HG02798 (cell line): Measurements from ENCODE around the gene PLCH1.

Experiments used
- ATAC-seq: cut with Tn5 transposase; IDR thresholded peaks from one replicate; pipeline ENCODE4 v1.9.1; 2021; ENCODE audit warnings: mild to moderate bottlenecking; ENCODE audit not compliant: unreplicated experiment, poor library complexity

The PLCH1 gene

DNA sequence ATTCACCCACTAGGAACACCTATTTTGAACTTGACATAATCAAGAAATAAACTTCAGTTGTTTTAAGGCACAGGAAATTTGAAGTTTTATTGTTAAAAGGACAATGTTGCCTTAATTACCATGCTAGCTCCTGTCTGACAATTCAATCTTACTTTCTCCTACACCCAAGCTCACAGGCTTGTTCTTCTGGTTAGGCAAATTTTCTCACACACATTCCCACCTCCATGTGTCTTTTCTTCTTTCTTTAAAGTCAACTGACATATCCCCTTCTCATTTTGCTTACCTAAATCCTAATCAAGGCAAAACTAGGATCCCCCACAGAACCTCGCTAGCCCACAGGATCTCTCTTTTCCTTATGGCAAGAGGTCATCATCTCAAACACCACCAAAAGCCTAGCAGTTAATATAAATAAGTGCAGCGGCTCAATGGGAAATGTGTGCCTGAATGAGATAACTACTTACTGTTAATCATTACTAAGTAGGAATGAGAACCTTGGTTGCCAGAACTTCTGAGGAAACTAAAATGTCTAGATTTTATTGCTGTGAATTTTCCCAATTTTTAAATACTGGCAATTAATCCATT, 189.3 kb downstream of the PLCH1 start:
- ATAC-seq, result peak; percentile 10

DNA sequence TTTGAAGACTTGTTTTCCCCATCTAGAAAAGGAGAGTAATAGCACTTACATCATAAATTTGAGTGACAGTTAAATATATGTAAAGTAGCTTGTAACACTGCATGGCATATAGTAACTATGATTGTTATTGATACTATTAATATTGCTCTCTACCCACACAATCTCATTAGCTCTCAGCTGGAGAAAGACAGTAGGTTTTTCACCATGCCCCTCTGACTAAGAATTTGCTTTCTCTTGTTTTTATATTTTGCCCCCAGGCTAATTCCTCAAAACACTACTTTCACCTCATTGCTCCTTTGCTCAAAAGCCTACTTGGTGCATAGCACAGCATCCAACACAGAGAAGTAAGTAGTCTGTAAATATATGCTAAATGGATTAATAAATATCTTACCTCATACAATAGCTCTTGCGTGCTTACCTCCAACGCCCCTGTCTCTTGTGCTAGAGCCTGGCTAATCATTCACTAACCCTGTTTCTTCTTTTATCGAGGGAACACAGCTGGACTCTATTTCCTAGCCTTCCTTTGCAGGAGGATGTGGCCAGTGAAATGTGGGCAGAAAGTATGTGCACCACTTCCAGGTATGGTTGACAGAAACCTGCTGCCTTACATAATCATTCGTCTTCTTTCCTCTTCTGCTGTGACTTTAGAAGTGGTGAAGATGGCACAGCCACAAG, 190.0 kb downstream of the PLCH1 start:
- peak; percentile 81 for ATAC-seq

DNA sequence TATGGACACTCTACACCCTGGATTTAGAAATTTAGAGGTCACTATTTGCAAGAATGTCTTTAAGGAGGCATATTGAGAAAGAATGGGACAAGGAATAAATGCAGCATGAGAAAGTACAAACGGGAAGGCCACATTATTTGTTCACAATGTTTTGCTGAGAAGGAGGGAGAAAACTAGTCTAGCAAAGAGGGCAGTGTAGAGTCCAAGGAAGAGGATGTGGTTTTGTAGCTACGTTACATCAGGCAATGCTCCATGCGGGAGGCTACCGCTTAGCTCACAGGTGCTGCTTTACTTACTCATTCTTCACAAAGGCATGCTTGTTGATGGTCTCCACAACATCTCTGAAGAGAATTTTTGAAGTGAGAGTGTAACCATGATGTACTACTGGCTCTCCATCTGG, 191.1 kb downstream of the PLCH1 start:
- ATAC-seq, result peak; percentile 23

DNA sequence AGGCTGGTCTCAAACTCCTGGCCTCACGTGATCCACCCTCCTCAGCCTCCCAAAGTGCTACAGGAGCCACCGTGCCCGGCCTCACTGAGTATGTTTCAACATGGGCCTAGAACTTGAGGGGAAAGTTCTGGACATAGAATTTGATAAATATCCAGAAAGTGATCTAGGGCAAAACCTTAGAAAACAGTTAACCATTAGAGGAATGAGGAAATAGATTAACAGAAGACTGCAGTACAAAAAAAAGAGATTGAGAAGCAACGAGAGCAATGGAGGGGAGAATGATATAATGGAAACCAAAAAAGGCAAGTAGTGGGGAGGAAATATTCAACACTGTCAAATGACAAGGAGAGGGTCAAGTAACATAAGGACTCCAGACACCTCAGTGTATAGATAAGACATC, 191.5 kb downstream of the PLCH1 start:
- ATAC-seq, result no peak

DNA sequence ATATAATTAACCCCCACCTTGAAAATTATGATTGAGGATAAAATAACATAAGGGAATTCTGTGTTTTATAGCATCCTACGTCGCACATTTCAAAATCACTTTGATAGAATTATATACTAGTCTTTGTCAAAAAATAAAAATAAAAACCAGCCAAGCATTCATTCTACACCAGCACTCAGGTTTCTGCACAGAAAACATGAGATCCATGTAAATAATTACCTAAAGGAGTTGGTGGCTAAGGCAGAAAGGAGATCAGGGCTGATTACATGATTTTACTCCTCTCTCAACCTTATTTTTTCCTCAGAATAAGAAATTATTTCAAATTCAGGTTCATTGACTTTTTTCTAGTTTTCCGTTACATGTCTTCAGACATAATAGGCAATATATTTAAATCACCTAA, 194.5 kb downstream of the PLCH1 start:
- ATAC-seq, result no peak

DNA sequence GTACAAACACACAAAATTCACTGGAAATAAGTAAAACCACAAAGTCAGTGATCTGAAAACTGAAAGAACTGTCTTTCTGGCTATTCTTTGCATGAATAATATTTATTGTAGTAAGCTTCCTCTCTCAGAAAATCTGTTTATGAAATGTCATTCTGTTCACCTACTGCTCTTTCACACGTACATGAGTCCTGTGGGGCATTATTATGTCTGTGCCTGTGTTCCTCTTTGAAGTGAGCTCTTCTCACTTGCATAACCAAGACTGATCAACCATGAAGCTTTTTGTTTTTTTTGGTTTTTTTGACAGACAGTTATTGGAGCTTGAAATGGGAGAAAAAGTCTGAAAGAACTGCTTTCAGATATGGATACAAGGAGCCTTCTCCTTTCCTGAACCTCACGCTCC, 195.8 kb downstream of the PLCH1 start:
- ATAC-seq, result peak; percentile 75

DNA sequence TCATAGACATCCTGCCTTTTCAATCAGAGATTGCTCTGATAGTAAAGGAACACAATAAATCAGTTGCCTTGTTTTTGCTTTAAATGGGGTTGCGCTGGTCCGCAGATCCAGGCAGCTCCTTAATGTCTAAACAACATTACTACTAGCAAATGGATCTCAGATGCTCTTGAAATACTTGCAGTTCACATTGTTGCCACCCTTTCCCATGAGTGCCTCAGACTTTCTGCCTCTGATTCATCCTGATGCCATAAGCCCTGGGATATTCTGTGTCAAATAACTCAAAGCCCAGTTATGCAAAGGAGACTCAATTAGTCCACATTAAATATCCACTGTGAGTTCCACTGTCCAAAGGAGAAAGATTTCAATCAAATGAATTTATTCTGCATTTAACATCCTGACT, 196.7 kb downstream of the PLCH1 start:
- no peak for ATAC-seq

DNA sequence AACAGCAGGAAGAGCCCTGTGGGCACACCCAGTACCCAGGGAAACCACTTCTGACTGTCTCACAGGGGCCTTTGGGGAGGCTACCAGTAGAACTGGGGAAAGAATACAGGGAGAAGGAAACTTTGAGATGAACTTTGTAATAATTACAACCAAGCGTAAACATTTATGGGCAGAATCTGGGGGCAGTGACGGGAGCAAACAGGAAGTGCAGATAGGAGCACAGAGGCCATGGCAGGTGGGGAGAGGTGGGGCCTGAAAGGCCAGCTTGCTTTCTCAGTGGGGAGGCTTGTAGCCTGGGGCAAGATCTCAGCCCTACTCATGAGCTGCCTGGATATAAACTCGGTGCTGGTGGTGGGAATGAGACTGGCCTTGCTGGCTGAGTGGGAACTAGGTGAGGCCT, 209.8 kb downstream of the PLCH1 start:
- no peak for ATAC-seq

DNA sequence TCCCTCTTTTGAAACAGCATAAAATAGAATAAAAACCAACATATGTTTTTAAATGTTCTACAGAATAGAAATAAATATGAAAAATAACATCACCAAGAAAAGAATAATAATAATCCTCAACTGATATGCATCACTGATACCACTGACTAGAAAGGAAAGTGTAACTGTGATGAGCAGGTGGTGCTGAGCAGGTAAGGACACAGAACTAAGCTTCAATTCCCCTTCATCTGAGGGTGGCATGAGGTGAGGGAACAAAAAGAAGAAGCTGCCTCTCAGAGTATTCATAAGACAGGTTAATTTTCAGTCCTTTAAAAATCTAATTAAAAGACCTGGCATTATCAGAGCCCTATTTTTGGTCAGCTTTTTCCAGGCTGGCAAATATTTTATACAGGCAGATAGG, 216.3 kb downstream of the PLCH1 start:
- no peak for ATAC-seq

DNA sequence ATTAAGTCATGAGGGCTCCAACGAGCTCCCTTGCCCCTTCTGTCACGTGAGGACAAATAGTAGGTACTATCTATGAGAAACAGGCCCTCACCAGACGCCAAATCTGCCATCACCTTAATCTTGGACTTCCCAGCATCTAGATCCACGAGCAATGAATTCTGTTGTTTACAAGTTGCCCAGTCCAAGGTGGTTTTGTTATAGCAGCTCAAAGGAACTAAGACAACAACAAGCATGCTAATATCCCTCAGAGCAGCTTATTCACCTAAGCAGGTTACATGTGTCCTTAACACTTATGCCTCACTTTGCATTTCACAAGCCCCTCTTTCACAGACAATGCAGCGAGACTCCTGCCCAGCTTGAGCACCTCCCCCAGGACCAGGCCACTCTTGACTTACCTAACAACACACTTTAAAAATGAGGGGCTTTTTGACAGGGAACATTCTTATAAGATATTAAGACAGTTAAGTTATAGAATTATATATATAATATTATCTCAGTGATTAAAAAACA, 219.5 kb downstream of the PLCH1 start:
- ATAC-seq, result no peak

DNA sequence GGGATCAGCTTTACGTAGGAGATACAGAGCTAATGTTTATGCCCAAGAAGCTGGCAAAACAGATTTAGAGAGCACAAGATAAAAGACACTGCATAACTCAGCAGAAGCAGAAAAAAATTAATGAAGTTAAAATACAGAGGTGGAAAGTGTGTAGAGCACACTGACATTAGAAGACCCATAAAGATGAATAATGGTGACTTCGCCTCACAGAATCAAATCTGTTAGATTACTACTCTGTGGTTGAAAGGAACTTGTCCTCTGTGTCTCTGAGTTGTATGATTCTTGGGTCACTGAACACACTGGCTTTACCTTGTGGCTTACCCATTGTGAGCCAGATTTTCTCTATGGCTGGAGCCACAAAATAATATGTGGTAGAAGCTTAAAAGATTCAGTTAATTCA, 224.4 kb downstream of the PLCH1 start:
- ATAC-seq, result no peak

DNA sequence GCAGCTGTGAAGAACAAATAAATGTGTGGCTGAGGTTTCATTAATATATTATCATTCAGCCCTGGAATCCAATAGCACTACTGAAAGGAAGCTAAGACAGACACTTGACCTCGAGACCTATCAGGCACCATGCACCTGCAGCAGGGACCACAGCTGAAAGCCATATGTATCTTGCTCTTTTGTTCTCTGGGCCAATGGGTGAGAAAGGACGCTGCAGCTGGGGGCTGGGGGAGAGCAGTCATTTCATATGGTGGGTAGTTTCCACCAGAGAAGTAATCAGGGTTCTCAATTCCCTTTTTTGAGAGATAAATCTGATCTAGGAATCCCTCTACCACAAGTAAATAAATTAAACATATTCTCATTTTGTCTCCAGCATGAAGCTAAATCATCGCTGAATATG, 225.8 kb downstream of the PLCH1 start:
- ATAC-seq, result peak; percentile 72

DNA sequence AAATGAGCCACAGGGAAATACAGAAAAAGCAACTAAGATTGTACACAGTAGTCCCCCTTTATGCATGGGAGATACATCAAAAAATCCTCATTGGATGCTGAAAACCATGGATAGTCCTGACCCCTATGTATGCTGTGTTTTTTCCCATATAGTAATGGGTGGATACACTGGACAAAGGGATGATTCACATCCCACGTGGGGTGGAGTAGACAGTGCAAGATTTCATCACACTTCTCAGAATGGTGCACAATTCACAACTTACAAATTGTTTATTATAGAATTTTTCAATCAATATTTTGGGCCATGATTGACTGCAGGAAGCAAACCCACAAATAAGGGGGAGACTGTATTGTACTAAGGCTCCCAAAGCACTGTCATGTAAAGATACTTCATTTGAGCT, 227.0 kb downstream of the PLCH1 start:
- ATAC-seq, result no peak

DNA sequence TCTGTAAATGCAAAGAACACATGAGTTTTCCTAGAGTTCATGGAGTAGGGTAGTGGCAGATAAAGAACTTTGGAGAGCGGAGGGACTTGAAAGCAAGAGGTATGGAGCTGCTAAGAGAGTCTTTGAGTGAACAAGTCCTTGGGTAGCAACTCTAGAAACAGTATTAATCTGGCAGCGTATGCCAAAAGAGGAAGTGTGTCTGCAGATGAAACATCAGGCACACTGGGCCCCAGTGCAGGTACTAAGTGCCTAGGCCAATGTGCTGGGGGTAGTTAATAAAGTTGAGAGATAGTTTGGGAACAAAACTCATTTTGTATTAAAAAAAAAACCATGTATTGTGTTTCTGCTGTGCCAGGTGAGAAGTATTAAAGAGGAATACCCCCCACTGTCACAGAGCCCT, 228.4 kb downstream of the PLCH1 start:
- no peak for ATAC-seq

DNA sequence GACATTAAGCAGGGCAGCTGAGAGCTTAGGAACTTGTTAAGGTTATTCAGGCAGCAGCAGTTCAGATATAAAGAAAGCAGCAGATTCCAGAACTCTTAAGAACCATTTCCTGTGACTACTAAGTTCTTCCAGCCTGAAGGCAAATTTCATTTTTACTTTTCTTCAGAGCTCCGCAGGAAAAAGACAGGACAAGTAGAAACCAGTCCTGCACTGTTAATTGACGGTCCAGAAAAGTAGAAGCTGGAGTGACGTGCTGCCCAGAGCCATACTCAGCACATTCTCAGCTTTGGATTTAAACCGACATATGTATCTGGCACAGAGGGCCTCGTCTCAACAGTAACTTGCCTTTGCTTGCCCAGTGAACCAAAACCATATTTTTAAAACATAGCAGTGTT, 232.0 kb downstream of the PLCH1 start:
- ATAC-seq, result no peak

DNA sequence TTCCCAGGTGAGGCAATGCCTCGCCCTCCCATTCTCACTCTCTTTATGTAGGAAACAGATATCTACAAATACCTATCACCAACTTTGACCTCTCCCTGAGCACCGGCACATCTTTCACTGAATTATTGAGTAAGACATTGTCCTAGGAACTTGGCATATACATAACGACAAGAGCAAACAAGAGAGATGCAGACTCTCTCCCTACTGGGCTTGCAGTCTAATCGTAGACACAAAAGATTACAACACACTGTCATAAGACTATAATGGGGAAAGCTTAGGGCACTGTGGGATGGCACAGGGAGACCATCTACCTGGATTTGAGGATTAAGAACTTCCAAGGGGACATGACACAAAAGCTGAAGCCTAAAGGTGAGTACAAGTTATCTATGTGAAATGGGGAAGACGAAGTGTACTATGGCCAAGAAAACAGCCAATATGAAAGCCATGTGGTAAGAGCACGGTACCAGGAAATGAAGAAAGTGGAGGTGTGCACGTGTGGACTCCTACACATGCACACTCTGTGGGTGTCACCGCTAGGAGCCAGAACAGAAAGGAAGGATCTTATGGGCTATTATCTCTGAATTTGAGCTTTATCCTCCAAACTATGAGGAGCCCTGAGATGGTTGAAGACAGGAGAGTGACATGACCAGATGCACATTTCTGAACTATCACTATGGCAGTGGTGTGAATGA, 232.6 kb downstream of the PLCH1 start:
- ATAC-seq, result no peak

DNA sequence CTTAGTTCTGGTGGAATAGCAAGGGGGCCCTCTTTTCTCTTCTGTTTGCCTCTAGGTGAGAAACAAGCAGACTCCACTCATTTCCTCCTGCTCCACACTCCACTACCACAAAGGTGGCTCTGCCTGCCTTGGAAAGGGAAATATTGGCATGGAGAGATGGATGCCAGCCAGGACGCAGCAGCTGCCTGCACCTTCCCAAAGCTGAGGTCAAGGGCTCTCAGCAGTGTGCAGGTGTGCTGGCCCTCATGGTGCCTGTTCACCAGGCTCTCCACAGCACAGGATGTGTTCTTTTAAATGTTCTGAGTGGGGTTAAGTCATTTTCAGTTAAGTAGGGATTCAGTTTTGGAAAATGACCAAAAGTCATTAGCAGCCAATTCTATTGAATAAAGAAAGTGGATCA, 240.2 kb downstream of the PLCH1 start:
- ATAC-seq, result no peak

DNA sequence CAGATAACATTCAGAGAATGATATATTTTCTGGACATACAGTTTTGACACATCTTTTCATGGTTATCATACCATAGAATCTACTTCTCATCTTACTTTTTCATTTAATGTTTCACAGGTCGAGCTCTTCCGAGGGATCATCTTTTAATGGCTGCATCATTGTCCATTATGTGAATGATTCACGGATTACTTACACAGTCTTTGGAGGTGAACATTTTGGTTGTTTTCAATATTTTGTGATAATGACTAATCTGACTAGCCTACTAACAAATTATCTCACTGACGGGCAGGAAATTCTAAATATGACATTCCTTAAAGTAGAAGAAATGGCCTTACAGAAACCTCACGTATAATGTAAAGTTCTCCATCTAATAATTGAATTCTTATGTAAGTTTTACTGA, 242.2 kb downstream of the PLCH1 start:
- ATAC-seq, result no peak

DNA sequence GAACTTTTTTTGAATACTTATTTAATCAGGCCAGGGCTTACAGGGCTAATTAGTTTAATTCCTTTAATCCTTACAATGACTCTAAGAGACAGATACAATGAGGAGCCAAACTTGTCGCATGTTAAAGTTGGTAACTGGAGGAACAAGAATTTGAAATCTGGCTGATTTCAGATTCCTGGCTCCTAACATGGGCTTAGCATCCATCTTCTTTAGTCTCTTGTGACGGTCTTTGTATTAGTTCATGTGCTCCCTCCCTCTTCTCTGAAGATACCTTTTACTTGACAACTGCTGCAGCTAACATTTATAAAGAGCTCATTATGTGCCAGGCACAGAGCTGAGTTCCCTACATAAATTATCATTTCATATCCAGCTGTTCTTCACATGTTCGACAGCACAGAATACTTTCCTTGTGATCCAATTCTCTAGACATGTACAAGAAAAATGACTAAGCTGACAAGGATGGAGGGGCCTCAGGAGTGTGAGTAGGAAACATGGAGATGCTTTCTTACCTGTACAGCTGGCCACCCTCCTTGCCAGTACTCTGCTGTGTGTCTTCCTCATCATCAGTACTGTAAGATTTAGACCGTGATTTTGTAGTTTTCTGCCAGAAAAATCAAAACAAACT, 244.6 kb downstream of the PLCH1 start:
- ATAC-seq, result no peak

DNA sequence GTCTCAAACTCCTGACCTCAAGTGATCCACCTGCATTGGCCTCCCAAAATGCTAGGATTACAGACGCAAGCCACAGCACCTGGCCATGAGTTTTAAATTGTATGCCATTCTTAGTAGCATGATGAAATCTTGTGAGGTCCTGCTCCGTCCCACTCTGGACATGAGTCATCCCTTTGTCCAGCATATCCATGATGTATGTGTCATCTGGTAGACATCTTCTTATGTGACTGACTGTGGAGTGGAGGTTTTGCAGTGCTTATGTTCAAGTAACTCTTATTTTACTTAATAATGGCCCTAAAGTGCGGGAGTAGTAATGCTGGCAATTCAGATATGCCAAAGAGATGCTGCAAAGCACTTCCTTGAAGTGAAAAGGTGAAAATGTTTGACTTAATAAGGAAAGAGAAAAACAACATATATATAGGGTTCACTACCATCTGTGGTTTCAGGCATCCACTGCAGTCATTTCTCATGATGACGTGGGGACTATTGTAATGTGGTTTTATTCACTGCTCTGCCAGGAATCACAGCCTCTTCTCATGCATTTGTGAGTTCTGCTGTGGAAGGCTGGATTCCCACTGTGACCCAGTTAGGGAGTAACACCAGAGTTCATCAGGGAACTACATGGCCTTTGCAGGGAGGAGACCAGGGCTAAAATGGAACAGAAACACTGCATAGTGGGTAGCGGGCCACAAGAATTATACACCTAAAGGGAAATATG, 246.8 kb downstream of the PLCH1 start:
- no peak for ATAC-seq

DNA sequence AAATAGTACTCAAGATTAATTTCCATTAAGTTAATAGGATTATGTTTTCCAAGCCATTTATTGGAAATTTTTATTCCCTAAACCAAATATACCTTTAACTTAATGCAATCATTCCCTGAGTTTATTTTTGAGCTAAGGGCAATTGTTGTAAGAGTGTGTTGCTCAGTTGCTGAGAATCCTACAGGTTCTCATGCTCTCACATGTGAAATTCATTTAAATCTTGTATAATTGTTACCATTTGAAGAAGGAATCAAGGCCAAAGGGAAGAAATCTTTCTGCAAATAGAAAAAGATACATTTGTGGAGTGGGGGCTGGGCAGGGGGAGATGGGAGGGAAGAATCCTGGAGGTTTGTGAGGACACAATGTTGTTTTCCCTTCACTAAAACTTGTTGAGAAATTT, 248.7 kb downstream of the PLCH1 start:
- ATAC-seq, result no peak
